GM23338 (cell line): ENCODE results near the gene EPHA5. TPM values are rescaled to one million over a fixed set of nuclear protein-coding genes. Genes with fewer than 3 reads are reported as not detected.

Experiments used
- ATAC-seq: fragments of 200-7000 bp; cut with Tn5 transposase; 3 replicates; pipeline ENCODE4 v1.9.1; 2020
- DNase-seq: peaks from one replicate; pipeline ENCODE4 v3.0.0-alpha.2; 2015; ENCODE audit warnings: low spot score
- H2AFZ ChIP-seq: fragments of 200-600 bp; sonication (generic); 2 replicates; pipeline ENCODE4 v1.8.0; 2016; ENCODE audit warnings: antibody characterized with exemption, mild to moderate bottlenecking, moderate library complexity
- H3F3A ChIP-seq: fragments of 200-600 bp; sonication (generic); replicated peaks from 2 replicates; pipeline ENCODE4 v1.8.0; 2017; ENCODE audit warnings: antibody characterized with exemption, mixed run types, low read depth
- H3K27ac ChIP-seq: fragments of 200-600 bp; sonication (generic); 2 replicates; pipeline ENCODE4 v1.6.1; 2016; ENCODE audit warnings: low read depth
- H3K27me3 ChIP-seq: fragments of 200-600 bp; sonication (generic); 2 replicates; pipeline ENCODE4 v1.8.0; 2016; ENCODE audit warnings: mild to moderate bottlenecking, mixed run types, moderate library complexity; ENCODE audit not compliant: insufficient read depth
- H3K36me3 ChIP-seq: fragments of 200-600 bp; sonication (generic); 2 replicates; pipeline ENCODE4 v1.8.0; 2016; ENCODE audit warnings: mild to moderate bottlenecking; ENCODE audit not compliant: insufficient read depth
- H3K4me1 ChIP-seq: fragments of 200-600 bp; sonication (generic); 2 replicates; pipeline ENCODE4 v1.8.0; 2016; ENCODE audit warnings: mild to moderate bottlenecking, moderate library complexity; ENCODE audit not compliant: insufficient read depth
- H3K4me2 ChIP-seq: fragments of 200-600 bp; sonication (generic); 2 replicates; pipeline ENCODE4 v1.7.1; 2017; ENCODE audit warnings: mixed run types
- H3K4me3 ChIP-seq: fragments of 200-600 bp; sonication (generic); 2 replicates; pipeline ENCODE4 v1.6.1; 2016; ENCODE audit warnings: mixed run types
- H3K79me2 ChIP-seq: fragments of 200-600 bp; sonication (generic); replicated peaks from 2 replicates; pipeline ENCODE4 v1.8.0; 2017; ENCODE audit warnings: mild to moderate bottlenecking; ENCODE audit not compliant: insufficient read depth
- H3K9me2 ChIP-seq: fragments of 200-600 bp; sonication (generic); 2 replicates; pipeline ENCODE4 v1.8.0; 2017; ENCODE audit not compliant: insufficient read depth
- H4K20me1 ChIP-seq: fragments of 200-600 bp; sonication (generic); replicated peaks from 2 replicates; pipeline ENCODE4 v1.8.0; 2017; ENCODE audit warnings: mild to moderate bottlenecking; ENCODE audit not compliant: insufficient read depth
- H3K27ac Mint-ChIP-seq: 2 replicates; pipeline ENCODE4 v1.8.0; 2020; ENCODE audit warnings: inconsistent platforms, mild to moderate bottlenecking, moderate library complexity, mixed read lengths
- H3K27me3 Mint-ChIP-seq: 3 replicates; pipeline ENCODE4 v1.8.0; 2022; ENCODE audit warnings: low read depth, mild to moderate bottlenecking, moderate library complexity, mixed read lengths, inconsistent platforms; ENCODE audit not compliant: insufficient read depth, poor library complexity
- H3K36me3 Mint-ChIP-seq: 3 replicates; pipeline ENCODE4 v1.8.0; 2021; ENCODE audit warnings: low read depth, mild to moderate bottlenecking, inconsistent platforms, moderate library complexity, mixed read lengths
- H3K4me1 Mint-ChIP-seq: 3 replicates; pipeline ENCODE4 v1.8.0; 2020; ENCODE audit warnings: mild to moderate bottlenecking, inconsistent platforms, mixed read lengths
- H3K4me3 Mint-ChIP-seq: 3 replicates; pipeline ENCODE4 v1.8.0; 2021; ENCODE audit warnings: moderate library complexity, mild to moderate bottlenecking, inconsistent platforms, mixed read lengths
- H3K9me3 Mint-ChIP-seq: 3 replicates; pipeline ENCODE4 v1.8.0; 2020; ENCODE audit warnings: moderate library complexity, mild to moderate bottlenecking, inconsistent platforms, mixed read lengths
- NANOG ChIP-seq: IDR thresholded peaks from 2 replicates; pipeline ENCODE4 v1.6.1; 2016; ENCODE audit warnings: antibody characterized with exemption, borderline replicate concordance
- REST ChIP-seq: IDR thresholded peaks from one replicate; pipeline ENCODE4 v1.6.1; 2018; ENCODE audit warnings: antibody characterized with exemption; ENCODE audit not compliant: unreplicated experiment
- polyA plus RNA-seq: library from polyadenylated mRNA; unstranded; fragments of >200 nt; fragmentation: Nextera tagmentation; extraction: Ambion mirVana; gene quantifications from 2 replicates; pipeline ENCODE4 v1.2.1, GENCODE V29; 2016
- total RNA-seq: library from RNA; depleted of rRNA; stranded (reverse); fragments of >200 nt; shearing (Covaris generic); gene quantifications from 2 replicates; pipeline ENCODE4 v1.2.3, GENCODE V29; 2014

The EPHA5 gene
- total and polyA plus RNA-seq, 2 experiments from 2014 or later = 0.05 to 0.24 TPM

GRCh38 chr4:65287071-65287470, 383.2 kb downstream of the EPHA5 start:
- Mint-ChIP-seq H3K9me3 (peaks cover 14% of the 10 kb centered on the region), H3K36me3 (peaks cover 7% of the 10 kb centered on the region; the same call in 2 of the 3 replicates), H3K4me1 (no peaks in the 10 kb centered on the region), H3K27me3 (no peaks in the 10 kb centered on the region), H3K27ac (no peak overlapping the region), H3K4me3 (no peak overlapping the region)
- Histone ChIP-seq H3K27ac (no peak overlapping the region), H3K9me2 (no peaks in the 10 kb centered on the region), H3K79me2 (no peaks in the 10 kb centered on the region), H3F3A (no peaks in the 10 kb centered on the region), H2AFZ (no peak overlapping the region), H3K27me3 (no peaks in the 10 kb centered on the region), H3K4me2 (no peak overlapping the region), H3K4me1 (no peaks in the 10 kb centered on the region), H4K20me1 (no peaks in the 10 kb centered on the region), H3K36me3 (no peaks in the 10 kb centered on the region; the same call in 1 of the 2 replicates), H3K4me3 (no peak overlapping the region)
- DNase-seq (no peak), ATAC-seq (no peak)
- TF ChIP-seq NANOG = no peak
- no peak for TF ChIP-seq REST
